Chondrocyte (in vitro differentiated cells): ENCODE measurements around the gene SPARC. TPM values are rescaled to one million over a fixed set of nuclear protein-coding genes. Genes with fewer than 3 reads are reported as not detected.

Experiments
- DNase-seq: peaks from one replicate; pipeline ENCODE4 v3.0.0; 2021; ENCODE audit warnings: mixed read lengths, low spot score
- H3K27ac Mint-ChIP-seq: one replicate; pipeline ENCODE4 v1.8.0; 2021; ENCODE audit warnings: mild to moderate bottlenecking, moderate library complexity, mixed read lengths; ENCODE audit not compliant: unreplicated experiment
- H3K27me3 Mint-ChIP-seq: 2 replicates; pipeline ENCODE4 v1.8.0; 2021; ENCODE audit warnings: low read depth, mixed read lengths
- H3K36me3 Mint-ChIP-seq: 2 replicates; pipeline ENCODE4 v1.8.0; 2021; ENCODE audit warnings: low read depth, mixed read lengths
- H3K4me1 Mint-ChIP-seq: 2 replicates; pipeline ENCODE4 v1.8.0; 2021; ENCODE audit warnings: low read depth, mild to moderate bottlenecking, mixed read lengths
- H3K4me3 Mint-ChIP-seq: one replicate; pipeline ENCODE4 v1.8.0; 2021; ENCODE audit warnings: mild to moderate bottlenecking, moderate library complexity, mixed read lengths; ENCODE audit not compliant: unreplicated experiment
- H3K9me3 Mint-ChIP-seq: 2 replicates; pipeline ENCODE4 v1.8.0; 2021; ENCODE audit warnings: low read depth, mixed read lengths
- total RNA-seq: library from RNA; stranded (reverse); gene quantifications from 3 replicates; pipeline ENCODE4 v1.2.1, GENCODE V29; 2021
- TF ChIP-seq, protein P1 (sequence below): fragments of 200-600 bp; sonication (generic); IDR thresholded peaks from 2 replicates; pipeline ENCODE4 v1.5.0; 2021; ENCODE audit warnings: antibody characterized with exemption, mild to moderate bottlenecking, moderate library complexity

Gene SPARC
- total RNA-seq, 1 donor from 2014 or later = 24,306 TPM

- TF ChIP-seq, protein P1, sequence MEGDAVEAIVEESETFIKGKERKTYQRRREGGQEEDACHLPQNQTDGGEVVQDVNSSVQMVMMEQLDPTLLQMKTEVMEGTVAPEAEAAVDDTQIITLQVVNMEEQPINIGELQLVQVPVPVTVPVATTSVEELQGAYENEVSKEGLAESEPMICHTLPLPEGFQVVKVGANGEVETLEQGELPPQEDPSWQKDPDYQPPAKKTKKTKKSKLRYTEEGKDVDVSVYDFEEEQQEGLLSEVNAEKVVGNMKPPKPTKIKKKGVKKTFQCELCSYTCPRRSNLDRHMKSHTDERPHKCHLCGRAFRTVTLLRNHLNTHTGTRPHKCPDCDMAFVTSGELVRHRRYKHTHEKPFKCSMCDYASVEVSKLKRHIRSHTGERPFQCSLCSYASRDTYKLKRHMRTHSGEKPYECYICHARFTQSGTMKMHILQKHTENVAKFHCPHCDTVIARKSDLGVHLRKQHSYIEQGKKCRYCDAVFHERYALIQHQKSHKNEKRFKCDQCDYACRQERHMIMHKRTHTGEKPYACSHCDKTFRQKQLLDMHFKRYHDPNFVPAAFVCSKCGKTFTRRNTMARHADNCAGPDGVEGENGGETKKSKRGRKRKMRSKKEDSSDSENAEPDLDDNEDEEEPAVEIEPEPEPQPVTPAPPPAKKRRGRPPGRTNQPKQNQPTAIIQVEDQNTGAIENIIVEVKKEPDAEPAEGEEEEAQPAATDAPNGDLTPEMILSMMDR = no peak
- peaks cover 31% of the 10 kb centered on the region for H3K4me1 Mint-ChIP-seq
Measured at GRCh38 chr5:151688436-151688835, 1.7 kb upstream of the SPARC start.

DNA sequence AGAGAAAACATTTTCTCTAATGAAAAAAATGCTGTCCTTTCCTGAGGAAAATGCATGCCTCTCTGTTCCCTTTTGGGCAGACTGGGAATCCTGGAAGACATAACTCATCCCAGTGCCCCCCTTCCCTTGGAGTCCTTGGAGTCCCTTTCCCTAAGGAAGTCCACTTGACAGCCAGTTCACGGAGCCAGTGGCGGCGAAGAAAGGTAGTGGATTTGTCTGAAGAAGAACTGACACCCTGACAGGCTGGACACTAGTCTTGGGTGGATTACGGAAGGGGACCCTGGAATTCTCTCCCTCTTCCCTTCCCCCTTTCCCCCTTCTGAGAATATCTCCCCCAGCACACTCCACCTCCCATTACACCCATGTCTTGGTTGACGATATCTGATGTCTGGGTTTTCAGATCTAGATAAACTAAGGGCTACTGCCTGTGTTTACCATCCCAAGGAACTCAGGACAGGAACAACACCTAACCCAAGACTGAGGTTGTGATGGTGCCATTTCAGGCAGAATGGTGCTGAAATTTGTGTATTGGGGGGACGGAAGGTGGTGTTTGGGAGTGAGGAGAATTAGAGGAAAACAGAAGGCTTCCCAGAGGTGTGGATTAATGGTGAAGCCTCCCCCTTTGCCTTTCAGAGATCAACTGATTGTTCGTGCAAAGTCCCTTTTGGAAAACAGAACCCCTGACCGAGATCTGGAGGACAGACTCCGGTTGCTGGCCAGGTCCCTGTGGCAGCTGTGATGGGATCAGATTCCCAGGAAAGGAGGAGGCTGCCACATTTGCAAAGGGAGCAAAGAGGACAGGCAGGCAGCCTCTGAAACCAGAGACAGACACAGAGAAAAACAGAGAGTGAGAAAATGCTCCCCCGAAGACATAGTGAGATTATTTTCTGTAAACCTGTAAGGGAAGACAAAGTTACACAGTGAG lies 704 bp downstream of the SPARC start:
- H3K4me3 Mint-ChIP-seq = peak overlapping the region; percentile 96
- peaks cover 43% of the 10 kb centered on the region for H3K4me1 Mint-ChIP-seq
- H3K27ac Mint-ChIP-seq = peak overlapping the region; percentile 100
- TF ChIP-seq, protein P1 = no peak
- no peaks in the 10 kb centered on the region for H3K9me3 Mint-ChIP-seq
- peaks cover 50% of the 10 kb centered on the region for H3K36me3 Mint-ChIP-seq
- DNase-seq = no peak
- no peaks in the 10 kb centered on the region for H3K27me3 Mint-ChIP-seq

More at GRCh38 chr5:151688436-151688835, 1.7 kb upstream of the SPARC start:
- no peak overlapping the region for H3K4me3 Mint-ChIP-seq
- H3K36me3 Mint-ChIP-seq = peaks cover 30% of the 10 kb centered on the region
- H3K27ac Mint-ChIP-seq = peak overlapping the region; percentile 57
- H3K9me3 Mint-ChIP-seq = no peaks in the 10 kb centered on the region
- H3K27me3 Mint-ChIP-seq = no peaks in the 10 kb centered on the region
- DNase-seq = no peak

DNA sequence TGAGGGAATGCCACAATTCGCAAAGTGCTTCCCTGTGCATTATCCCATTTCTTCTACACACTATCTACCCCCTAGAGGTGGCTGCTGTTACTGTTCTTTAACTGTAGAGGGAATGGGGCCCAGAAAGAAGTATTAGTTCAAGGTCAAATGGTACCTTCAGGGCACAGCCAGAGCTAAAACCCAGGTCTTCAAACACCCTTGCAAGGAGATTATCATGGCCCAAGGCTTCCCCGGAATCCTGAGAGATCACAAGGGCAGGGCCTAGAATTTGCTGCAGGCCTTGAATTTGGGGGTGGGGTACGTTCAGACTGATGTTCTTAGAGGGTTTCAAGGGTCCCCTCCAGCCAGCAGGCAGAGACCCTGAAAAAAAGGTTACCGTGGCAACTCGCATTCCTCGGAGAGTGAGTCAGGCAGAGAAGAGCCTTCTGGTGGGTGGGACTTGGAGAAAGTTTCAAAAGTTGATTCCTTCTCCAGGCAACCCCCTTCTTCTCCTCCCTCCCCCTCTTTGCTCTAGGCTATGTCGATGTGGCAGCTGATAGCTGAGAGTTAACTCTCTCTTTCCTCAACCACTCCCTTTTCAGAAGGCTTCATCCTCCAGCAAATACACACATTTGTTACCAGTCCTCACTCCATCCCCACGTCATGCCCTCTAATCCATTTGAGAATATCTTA lies 1.9 kb downstream of the SPARC start:
- no peak for DNase-seq
- Mint-ChIP-seq H3K27me3 (no peaks in the 10 kb centered on the region), H3K9me3 (no peaks in the 10 kb centered on the region), H3K4me1 (peaks cover 53% of the 10 kb centered on the region), H3K36me3 (peaks cover 53% of the 10 kb centered on the region), H3K4me3 (peak overlapping the region; percentile 96), H3K27ac (peak overlapping the region; percentile 100)
- TF ChIP-seq, protein P1 = peak; percentile 75

DNA sequence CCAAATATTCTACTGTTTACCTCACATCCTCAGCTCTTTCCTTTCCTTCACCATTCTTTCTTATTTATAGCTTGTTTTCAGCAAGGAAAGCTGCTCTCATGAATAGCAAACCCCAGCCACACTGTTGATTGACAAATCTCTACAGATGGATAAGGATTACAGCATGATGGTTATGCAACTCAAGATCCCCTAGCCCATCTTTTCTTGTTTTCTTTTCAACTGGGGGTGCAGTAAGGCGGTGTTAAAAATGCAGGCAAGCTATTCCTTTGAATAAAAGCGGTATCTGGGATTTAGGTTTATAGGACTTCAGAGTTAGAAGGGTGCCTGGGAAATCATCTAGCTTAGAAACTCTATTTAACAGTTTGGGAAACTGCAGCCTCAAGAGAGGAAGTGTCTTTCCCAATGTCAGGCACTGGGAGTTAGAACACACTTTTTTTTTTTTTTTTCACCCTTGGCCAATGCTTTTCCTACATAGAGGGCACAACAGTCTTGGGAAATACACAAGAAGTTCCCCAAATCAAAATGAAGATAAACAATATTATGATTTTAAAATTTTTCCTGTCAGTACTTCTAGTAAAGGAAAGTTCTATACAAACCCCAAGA lies 2.6 kb downstream of the SPARC start:
- Mint-ChIP-seq H3K36me3 (peaks cover 53% of the 10 kb centered on the region), H3K27ac (peak overlapping the region; percentile 100), H3K4me3 (peak overlapping the region; percentile 96), H3K9me3 (no peaks in the 10 kb centered on the region), H3K27me3 (no peaks in the 10 kb centered on the region), H3K4me1 (peaks cover 61% of the 10 kb centered on the region)
- TF ChIP-seq, protein P1 = no peak
- no peak for DNase-seq

- peaks cover 54% of the 10 kb centered on the region for H3K36me3 Mint-ChIP-seq
- no peaks in the 10 kb centered on the region for H3K27me3 Mint-ChIP-seq
- H3K4me3 Mint-ChIP-seq = peak overlapping the region; percentile 96
- no peak for DNase-seq
- no peaks in the 10 kb centered on the region for H3K9me3 Mint-ChIP-seq
- TF ChIP-seq, protein P1 = no peak
- H3K27ac Mint-ChIP-seq = peak overlapping the region; percentile 100
- H3K4me1 Mint-ChIP-seq = peaks cover 67% of the 10 kb centered on the region
Measured at GRCh38 chr5:151683444-151683843, 3.3 kb downstream of the SPARC start.
